SU-DHL-6 (cell line): ENCODE results near the gene WDR13.

ENCODE experiments used
- EZH2phosphoT487 ChIP-seq: fragments of 200-600 bp; sonication (generic), shearing (Covaris generic); conservative IDR thresholded peaks from 2 replicates; pipeline ENCODE4 v1.6.1; 2018; ENCODE audit warnings: mild to moderate bottlenecking, antibody characterized with exemption, low read length, moderate library complexity, mixed read lengths
- TF ChIP-seq, protein P1 (sequence below): fragments of 200-600 bp; sonication (generic); IDR thresholded peaks from one replicate; pipeline ENCODE4 v1.5.1; 2017; ENCODE audit warnings: antibody characterized with exemption, mild to moderate bottlenecking, low read length, moderate library complexity; ENCODE audit not compliant: insufficient read depth, poor library complexity, severe bottlenecking

DNA sequence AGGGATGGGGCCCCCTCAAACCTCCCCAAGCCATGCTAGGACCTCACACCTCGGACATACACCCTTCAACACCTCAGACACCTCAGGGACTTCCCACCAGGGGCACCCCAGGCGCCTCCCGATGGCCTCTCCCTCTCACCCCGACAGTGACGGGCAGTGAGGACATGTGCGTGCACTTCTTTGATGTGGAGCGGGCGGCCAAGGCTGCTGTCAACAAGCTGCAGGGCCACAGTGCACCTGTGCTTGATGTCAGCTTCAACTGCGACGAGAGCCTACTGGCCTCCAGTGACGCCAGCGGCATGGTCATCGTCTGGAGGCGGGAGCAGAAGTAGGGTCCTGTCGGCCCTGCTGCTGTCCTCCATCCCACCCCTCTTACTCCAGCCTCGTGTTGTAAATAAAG is 7.4 kb downstream of the WDR13 start:
- TF ChIP-seq, protein P1, sequence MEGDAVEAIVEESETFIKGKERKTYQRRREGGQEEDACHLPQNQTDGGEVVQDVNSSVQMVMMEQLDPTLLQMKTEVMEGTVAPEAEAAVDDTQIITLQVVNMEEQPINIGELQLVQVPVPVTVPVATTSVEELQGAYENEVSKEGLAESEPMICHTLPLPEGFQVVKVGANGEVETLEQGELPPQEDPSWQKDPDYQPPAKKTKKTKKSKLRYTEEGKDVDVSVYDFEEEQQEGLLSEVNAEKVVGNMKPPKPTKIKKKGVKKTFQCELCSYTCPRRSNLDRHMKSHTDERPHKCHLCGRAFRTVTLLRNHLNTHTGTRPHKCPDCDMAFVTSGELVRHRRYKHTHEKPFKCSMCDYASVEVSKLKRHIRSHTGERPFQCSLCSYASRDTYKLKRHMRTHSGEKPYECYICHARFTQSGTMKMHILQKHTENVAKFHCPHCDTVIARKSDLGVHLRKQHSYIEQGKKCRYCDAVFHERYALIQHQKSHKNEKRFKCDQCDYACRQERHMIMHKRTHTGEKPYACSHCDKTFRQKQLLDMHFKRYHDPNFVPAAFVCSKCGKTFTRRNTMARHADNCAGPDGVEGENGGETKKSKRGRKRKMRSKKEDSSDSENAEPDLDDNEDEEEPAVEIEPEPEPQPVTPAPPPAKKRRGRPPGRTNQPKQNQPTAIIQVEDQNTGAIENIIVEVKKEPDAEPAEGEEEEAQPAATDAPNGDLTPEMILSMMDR: no peak
- TF ChIP-seq EZH2phosphoT487: no peak
